CD4-positive, alpha-beta memory T cell (primary cell): ENCODE results near the gene ST6GALNAC4. TPM values are rescaled to one million over a fixed set of nuclear protein-coding genes. Genes with fewer than 3 reads are reported as not detected.

Experiments
- CTCF ChIA-PET: fragments of 350-600 bp; sonication (Branson Sonifier 250); formaldehyde crosslinking; loops from one replicate; lab custom pipeline; 2021; ENCODE audit warnings: inconsistent platforms; ENCODE audit not compliant: partially characterized antibody; lab: Charles Lee
- POLR2A ChIA-PET: fragments of 350-600 bp; sonication (Branson Sonifier 250); formaldehyde crosslinking; loops from one replicate; lab custom pipeline; 2021; ENCODE audit not compliant: partially characterized antibody; lab: Charles Lee
- DNase-seq, 5 donors: peaks; one replicate each; pipeline versions ENCODE4 v3.0.0 to v3.0.0-alpha.2; 2020 to 2022; ENCODE audit warnings: mixed read lengths in 1 of 5
- H3K27ac ChIP-seq: one replicate; pipeline ENCODE4 v1.7.0; 2013; ENCODE audit warnings: low read depth, low read length
- H3K27me3 ChIP-seq: 2 replicates; pipeline ENCODE4 v1.7.0; 2013; ENCODE audit warnings: mild to moderate bottlenecking, low read length, moderate library complexity; ENCODE audit not compliant: insufficient read depth
- H3K36me3 ChIP-seq: 2 replicates; pipeline ENCODE4 v1.7.0; 2013; ENCODE audit warnings: mild to moderate bottlenecking, low read length, moderate library complexity; ENCODE audit not compliant: insufficient read depth
- H3K4me1 ChIP-seq: 2 replicates; pipeline ENCODE4 v1.7.0; 2013; ENCODE audit warnings: mild to moderate bottlenecking, low read length, moderate library complexity; ENCODE audit not compliant: insufficient read depth
- H3K4me3 ChIP-seq, 2 donors: one replicate each; pipeline ENCODE4 v1.7.0; 2013; ENCODE audit warnings: low read length in 2 of 2, mild to moderate bottlenecking in 1 of 2
- H3K9me3 ChIP-seq, 2 donors: one replicate each; pipeline ENCODE4 v1.7.0; 2013; ENCODE audit warnings: low read length in 2 of 2, control low read depth in 1 of 2; ENCODE audit not compliant: control insufficient read depth in 1 of 2
- H3K27ac Mint-ChIP-seq, 7 donors: one replicate each; pipeline ENCODE4 v1.8.0; 2020 to 2021; ENCODE audit warnings: mixed read lengths in 7 of 7, mild to moderate bottlenecking in 6 of 7, inconsistent platforms in 3 of 7, moderate library complexity in 3 of 7
- H3K27me3 Mint-ChIP-seq, 2 donors: one replicate each; pipeline ENCODE4 v1.8.0; 2020 to 2021; ENCODE audit warnings: mixed read lengths in 2 of 2
- H3K36me3 Mint-ChIP-seq, 2 donors: one replicate each; pipeline ENCODE4 v1.8.0; 2020 to 2021; ENCODE audit warnings: mixed read lengths in 2 of 2, inconsistent platforms in 1 of 2, mild to moderate bottlenecking in 1 of 2
- H3K4me1 Mint-ChIP-seq, 4 donors: one replicate each; pipeline ENCODE4 v1.8.0; 2020 to 2021; ENCODE audit warnings: mixed read lengths in 4 of 4, mild to moderate bottlenecking in 1 of 4
- H3K4me3 Mint-ChIP-seq, 8 donors: one replicate each; pipeline ENCODE4 v1.8.0; 2020 to 2021; ENCODE audit warnings: mixed read lengths in 8 of 8, mild to moderate bottlenecking in 7 of 8, moderate library complexity in 6 of 8, inconsistent platforms in 3 of 8
- H3K9me3 Mint-ChIP-seq, 8 donors: one replicate each; pipeline ENCODE4 v1.8.0; 2020 to 2021; ENCODE audit warnings: mixed read lengths in 8 of 8, mild to moderate bottlenecking in 5 of 8, inconsistent platforms in 3 of 8, moderate library complexity in 1 of 8
- intact Hi-C: fragments of 100-400 bp; cut with micrococcal nuclease; formaldehyde crosslinking; loops from one replicate; pipeline ENCODE4 v1.15.1; 2023
- polyA plus RNA-seq, 2 donors: library from polyadenylated mRNA; unstranded; fragments of 300-500 nt; fragmentation: Illumina TruSeq; gene quantifications; one replicate each; pipeline ENCODE4 v1.2.3, GENCODE V29; 2021
- total RNA-seq, 2 experiments: library from RNA; stranded (reverse); gene quantifications; one replicate each; pipeline ENCODE4 v1.2.3, GENCODE V29; 2021

ST6GALNAC4 gene
- total and polyA plus RNA-seq, 4 experiments from 2014 or later: 10.2 to 38.1 (median 27.1) TPM

DNA sequence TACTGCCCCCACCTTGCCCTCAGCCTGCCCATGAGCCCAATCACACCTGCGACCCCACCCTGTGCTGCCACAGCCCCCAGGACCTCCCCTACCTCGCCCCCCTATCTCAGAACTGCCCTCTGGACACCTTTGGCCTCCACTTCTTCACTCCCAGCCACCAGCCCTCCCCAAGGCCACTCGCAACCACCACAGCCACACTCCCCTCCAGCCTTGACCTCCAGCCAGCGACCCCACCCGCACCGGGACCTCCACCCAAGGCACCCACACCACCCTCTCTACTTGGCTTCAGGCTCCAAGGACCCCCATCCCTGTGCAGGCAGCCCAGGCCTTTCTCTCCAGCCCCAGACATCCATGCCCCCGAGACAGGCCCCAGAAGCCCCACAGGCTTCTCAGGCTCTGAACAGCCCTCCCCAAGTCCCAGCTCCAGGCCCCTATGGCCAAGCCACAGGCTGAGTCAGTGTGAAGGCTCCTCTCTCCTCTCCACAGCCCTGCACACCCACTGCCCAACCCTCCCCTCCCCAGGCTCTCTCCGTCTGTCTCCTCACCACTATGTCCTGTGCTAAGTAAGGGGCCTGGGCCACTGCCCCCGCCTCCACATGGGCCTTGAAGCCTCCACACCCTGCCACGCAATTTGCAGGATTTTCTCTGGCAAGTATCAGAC, 41.4 kb downstream of the ST6GALNAC4 start:
- CTCF ChIA-PET: no interaction called here
- POLR2A ChIA-PET: no interaction called here
- peak overlapping the region in 2 of 7 donors; percentile 50 to 75 for H3K27ac Mint-ChIP-seq

DNA sequence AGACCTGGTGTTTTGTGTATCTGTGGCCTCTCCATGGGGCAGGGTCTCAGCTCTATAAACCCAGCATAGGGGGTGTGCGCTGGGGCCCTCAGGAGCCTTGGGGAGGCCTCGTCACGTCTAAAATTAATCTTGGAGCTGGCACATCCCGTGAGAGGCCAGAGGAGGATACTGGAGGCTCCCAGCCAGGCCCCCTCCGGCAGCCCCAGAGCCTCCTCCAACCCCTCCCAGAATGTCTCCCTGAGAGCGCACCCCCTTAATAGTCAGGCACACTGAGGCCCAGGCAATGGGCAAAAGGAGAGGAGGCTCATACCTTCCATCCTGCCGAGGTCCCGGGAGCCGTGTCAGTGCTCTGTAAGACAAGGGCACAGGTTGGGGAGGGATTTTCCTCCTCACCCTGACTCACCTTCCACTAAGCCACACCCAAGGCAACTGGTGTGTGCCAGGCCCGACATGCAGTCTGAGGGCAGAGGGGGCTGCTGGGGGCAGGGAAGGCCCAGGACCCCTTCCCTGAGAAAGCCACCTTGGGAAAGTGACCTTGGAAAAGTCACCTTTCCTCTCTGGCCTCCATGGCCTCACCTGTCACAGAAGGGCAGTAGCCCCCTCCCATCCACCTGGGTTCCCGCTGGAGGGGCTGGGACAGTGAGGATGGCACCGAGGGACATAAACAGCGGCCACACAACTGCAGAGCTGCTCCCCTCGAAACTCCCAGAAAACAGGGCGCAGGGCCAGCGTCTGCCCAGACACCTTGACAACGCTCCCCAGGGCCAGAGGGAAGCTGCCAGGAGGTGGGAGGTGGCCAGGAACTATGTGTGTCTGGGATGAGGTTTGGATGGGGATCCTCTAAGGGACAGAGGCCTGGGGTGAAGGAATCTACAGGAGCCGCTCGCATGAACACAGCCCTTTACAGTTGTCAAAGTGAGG, 42.3 kb downstream of the ST6GALNAC4 start:
- peak overlapping the region in 1 of 7 donors; percentile 75 for H3K27ac Mint-ChIP-seq
- DNase-seq: no peak
- H3K27me3 Mint-ChIP-seq: no peaks in the 10 kb centered on the region
- no peak overlapping the region for H3K4me3 Mint-ChIP-seq
- peaks cover 3 to 9% of the 10 kb centered on the region in 2 donors for H3K36me3 Mint-ChIP-seq
- Histone ChIP-seq H3K27me3 (no peaks in the 10 kb centered on the region), H3K27ac (no peak overlapping the region), H3K9me3 (no peaks in the 10 kb centered on the region), H3K36me3 (no peaks in the 10 kb centered on the region), H3K4me3 (no peak overlapping the region), H3K4me1 (peaks cover 15% of the 10 kb centered on the region)
- intact Hi-C loops: loop anchor here (5.0 kb wide), 1 partner anchor 43 kb away; the partner anchor contains the start of gene ST6GALNAC4
- CTCF ChIA-PET: interaction anchor here (0.7 to 2.5 kb wide), 3 partner anchors 19 to 140 kb away, joined by 3 to 11 read pairs (median 3); partner anchors contain the start of gene TOR2A
- H3K4me1 Mint-ChIP-seq: peaks cover 3 to 15% (median 5%) of the 10 kb centered on the region in 4 donors
- no peaks in the 10 kb centered on the region for H3K9me3 Mint-ChIP-seq
- POLR2A ChIA-PET: interaction anchor here (1.2 kb wide), 2 partner anchors 9 to 139 kb away, joined by 4 to 5 read pairs; partner anchors contain the start of gene TOR2A

More for the DNA sequence above, 41.4 kb downstream of the ST6GALNAC4 start:
- H3K27ac ChIP-seq: no peak overlapping the region
- peaks cover 3 to 9% of the 10 kb centered on the region in 2 donors for H3K36me3 Mint-ChIP-seq
- H3K9me3 Mint-ChIP-seq: no peaks in the 10 kb centered on the region
- H3K4me3 Mint-ChIP-seq: peak overlapping the region in 1 of 8 donors; percentile 13
- intact Hi-C loops: no loop called here
- no peaks in the 10 kb centered on the region for H3K27me3 Mint-ChIP-seq
- no peaks in the 10 kb centered on the region for H3K36me3 ChIP-seq
- no peaks in the 10 kb centered on the region for H3K27me3 ChIP-seq
- DNase-seq: no peak
- H3K4me3 ChIP-seq: no peak overlapping the region
- peaks cover 3 to 15% (median 5%) of the 10 kb centered on the region in 4 donors for H3K4me1 Mint-ChIP-seq
- H3K9me3 ChIP-seq: no peaks in the 10 kb centered on the region
- peaks cover 11% of the 10 kb centered on the region for H3K4me1 ChIP-seq

DNA sequence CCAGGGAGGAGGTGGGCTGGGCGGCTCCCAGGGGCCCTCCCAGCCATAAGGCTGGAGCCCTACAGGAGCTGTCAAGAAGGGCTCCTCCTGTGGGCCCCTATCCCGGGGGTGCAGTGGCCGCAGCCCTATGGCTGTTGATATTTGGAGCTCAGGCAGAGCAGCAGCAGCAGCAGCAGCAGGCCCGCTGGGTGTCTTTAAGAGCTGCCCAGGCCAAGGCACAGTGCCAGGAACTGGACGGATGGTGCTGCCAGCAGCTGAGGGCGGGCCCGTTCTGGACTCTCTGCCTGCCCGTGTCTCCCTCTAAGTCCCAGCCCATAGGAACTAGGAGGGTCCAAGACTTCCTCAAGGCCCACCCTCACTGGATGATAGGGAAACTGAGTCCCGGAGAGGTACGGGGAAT, 43.0 kb downstream of the ST6GALNAC4 start:
- H3K36me3 ChIP-seq: no peaks in the 10 kb centered on the region
- CTCF ChIA-PET: interaction anchor here (0.7 to 2.5 kb wide), 4 partner anchors 19 to 139 kb away, joined by 3 to 11 read pairs (median 4); partner anchors contain the start of gene TOR2A

DNA sequence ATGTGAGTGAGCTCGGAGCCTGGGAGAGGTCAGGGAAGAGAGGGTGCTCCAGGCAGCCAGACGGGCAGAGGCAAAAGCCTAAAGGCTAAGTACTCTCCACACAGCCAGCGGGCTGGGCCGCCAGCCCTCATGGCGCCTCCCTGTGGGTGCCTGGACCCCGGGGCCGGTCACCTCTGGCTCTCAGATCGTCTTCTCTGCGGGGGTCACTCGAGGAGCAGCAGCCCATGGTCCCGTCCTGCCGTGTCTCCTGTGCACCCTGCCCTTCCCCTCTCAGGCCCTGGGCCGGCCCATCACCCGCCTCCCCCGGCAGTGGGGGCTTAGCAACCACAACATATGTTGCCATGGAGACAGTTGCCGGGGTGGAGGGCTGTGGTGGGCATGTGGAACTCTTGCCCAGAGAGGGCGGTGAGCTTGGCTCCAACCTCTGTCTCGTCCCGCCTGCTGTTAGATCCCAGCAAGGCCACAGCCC, 43.6 kb downstream of the ST6GALNAC4 start:
- POLR2A ChIA-PET: interaction anchor here (0.5 to 1.2 kb wide), 3 partner anchors 8 to 426 kb away, joined by 4 to 6 read pairs (median 5); partner anchors contain the start of gene TOR2A
- H3K36me3 ChIP-seq: peaks cover 3% of the 10 kb centered on the region

More for the DNA sequence above, 43.0 kb downstream of the ST6GALNAC4 start:
- Histone ChIP-seq H3K27me3 (no peaks in the 10 kb centered on the region), H3K9me3 (no peaks in the 10 kb centered on the region), H3K27ac (no peak overlapping the region), H3K4me3 (no peak overlapping the region), H3K4me1 (peaks cover 15% of the 10 kb centered on the region)
- Mint-ChIP-seq H3K9me3 (no peaks in the 10 kb centered on the region), H3K4me1 (peaks cover 3 to 12% (median 5%) of the 10 kb centered on the region in 4 donors), H3K36me3 (peaks cover 3 to 9% of the 10 kb centered on the region in 2 donors), H3K27me3 (no peaks in the 10 kb centered on the region), H3K4me3 (no peak overlapping the region), H3K27ac (no peak overlapping the region)
- POLR2A ChIA-PET: interaction anchor here (0.5 to 1.2 kb wide), 3 partner anchors 9 to 426 kb away, joined by 4 to 6 read pairs (median 5); partner anchors contain the start of gene TOR2A
- intact Hi-C loops: loop anchor here (5.0 kb wide), 1 partner anchor 43 kb away; the partner anchor contains the start of gene ST6GALNAC4
- no peak for DNase-seq

DNA sequence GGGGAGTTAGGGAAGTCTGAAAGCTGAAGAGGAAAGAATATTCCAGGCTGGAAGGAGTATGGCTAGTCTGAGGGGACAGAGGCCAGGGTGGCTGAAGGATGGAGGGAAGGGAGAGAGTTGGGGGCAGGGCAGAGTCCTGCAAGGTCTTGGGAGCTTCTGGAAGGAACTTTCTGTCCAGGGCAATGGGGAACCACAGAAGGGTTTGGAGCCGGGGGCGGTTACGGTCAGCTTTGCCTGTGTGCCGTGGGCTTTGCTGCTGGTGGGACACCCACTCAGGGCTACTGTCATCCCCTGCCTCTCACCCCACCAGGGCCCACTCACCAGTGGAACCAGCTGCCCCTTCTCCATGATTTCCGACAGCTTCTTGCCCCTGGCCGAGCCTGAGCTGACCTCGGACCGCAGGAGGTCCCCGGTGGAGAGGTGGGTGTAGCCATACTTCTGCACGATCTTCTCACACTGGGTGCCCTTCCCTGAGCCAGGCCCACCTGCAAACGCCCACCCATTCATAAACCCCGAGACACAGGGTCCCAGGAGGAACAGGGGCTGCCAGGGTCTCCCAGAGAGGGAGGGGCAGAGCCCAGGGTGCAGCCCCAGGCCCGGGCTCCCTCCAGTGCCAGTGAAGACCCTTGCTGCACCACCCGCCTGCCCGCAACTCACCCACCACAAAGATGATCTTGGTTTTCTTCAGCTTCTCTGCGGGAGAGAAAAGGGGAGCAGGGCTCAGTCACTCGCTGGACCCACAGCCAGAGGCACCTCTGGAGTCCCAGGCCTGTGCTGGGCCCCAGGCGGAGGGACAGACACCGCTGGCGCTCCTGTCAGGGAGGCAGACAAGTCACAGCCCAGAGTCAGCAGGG, 44.2 kb downstream of the ST6GALNAC4 start:
- Histone ChIP-seq H3K36me3 (peaks cover 5% of the 10 kb centered on the region), H3K4me1 (peaks cover 4% of the 10 kb centered on the region), H3K27me3 (no peaks in the 10 kb centered on the region), H3K9me3 (no peaks in the 10 kb centered on the region), H3K27ac (no peak overlapping the region), H3K4me3 (no peak overlapping the region)
- intact Hi-C loops: loop anchor here (5.0 kb wide), 1 partner anchor 45 kb away; the partner anchor contains the start of gene ST6GALNAC4
- H3K27ac Mint-ChIP-seq: peak overlapping the region in 2 of 7 donors; percentile 50 to 69
- H3K4me3 Mint-ChIP-seq: no peak overlapping the region
- H3K27me3 Mint-ChIP-seq: no peaks in the 10 kb centered on the region
- H3K36me3 Mint-ChIP-seq: peaks cover 0 to 6% of the 10 kb centered on the region in 2 donors
- no peaks in the 10 kb centered on the region for H3K9me3 Mint-ChIP-seq
- H3K4me1 Mint-ChIP-seq: peaks cover 0 to 1% (median 0%) of the 10 kb centered on the region in 4 donors
- ChIA-PET CTCF (interaction anchor here (1.2 to 2.5 kb wide), 5 partner anchors 10 to 283 kb away, joined by 3 to 11 read pairs (median 4); partner anchors contain the start of gene TOR2A), POLR2A (interaction anchor here (1.2 kb wide), 1 partner anchor 7 kb away, joined by 4 read pairs; no protein-coding TSS in a partner anchor)
- no peak for DNase-seq

More for the DNA sequence above, 43.6 kb downstream of the ST6GALNAC4 start:
- Histone ChIP-seq H3K4me3 (no peak overlapping the region), H3K27me3 (no peaks in the 10 kb centered on the region), H3K9me3 (no peaks in the 10 kb centered on the region), H3K4me1 (peaks cover 11% of the 10 kb centered on the region), H3K27ac (no peak overlapping the region)
- Mint-ChIP-seq H3K4me1 (peaks cover 1 to 6% (median 4%) of the 10 kb centered on the region in 4 donors), H3K9me3 (no peaks in the 10 kb centered on the region), H3K27me3 (no peaks in the 10 kb centered on the region), H3K36me3 (peaks cover 0 to 6% of the 10 kb centered on the region in 2 donors), H3K27ac (no peak overlapping the region), H3K4me3 (no peak overlapping the region)
- no peak for DNase-seq
- CTCF ChIA-PET: interaction anchor here (0.7 to 2.5 kb wide), 5 partner anchors 18 to 284 kb away, joined by 3 to 11 read pairs (median 4); partner anchors contain the start of gene TOR2A
- intact Hi-C loops: loop anchor here (5.0 kb wide), 1 partner anchor 44 kb away; the partner anchor contains the start of gene ST6GALNAC4

DNA sequence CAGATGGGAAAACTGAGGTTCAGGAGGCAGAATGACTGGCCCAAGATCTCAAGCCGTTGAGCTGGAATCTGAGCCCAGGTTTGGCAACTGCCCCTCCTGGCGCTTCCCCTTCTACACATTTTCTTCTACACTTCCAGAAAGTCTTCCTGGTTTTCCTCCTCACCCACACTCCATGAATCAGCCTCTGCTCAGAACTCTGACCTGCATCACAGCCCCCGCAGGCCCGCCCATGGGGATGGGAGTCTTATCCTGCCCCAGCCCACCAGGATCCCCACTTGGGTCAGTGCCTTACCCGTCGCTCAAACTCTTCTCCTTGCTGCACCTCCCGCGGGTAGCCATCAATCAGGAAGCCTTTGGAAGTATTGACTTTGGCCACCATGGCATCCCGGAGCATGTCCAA, 45.3 kb downstream of the ST6GALNAC4 start:
- no peaks in the 10 kb centered on the region for H3K27me3 Mint-ChIP-seq
- H3K36me3 Mint-ChIP-seq: peaks cover 0 to 6% of the 10 kb centered on the region in 2 donors
- DNase-seq: no peak
- Histone ChIP-seq H3K9me3 (no peaks in the 10 kb centered on the region), H3K4me3 (no peak overlapping the region), H3K36me3 (peaks cover 5% of the 10 kb centered on the region), H3K27me3 (no peaks in the 10 kb centered on the region), H3K4me1 (peaks cover 4% of the 10 kb centered on the region), H3K27ac (no peak overlapping the region)
- no peaks in the 10 kb centered on the region for H3K9me3 Mint-ChIP-seq
- no peak overlapping the region for H3K27ac Mint-ChIP-seq
- H3K4me1 Mint-ChIP-seq: no peaks in the 10 kb centered on the region
- CTCF ChIA-PET: interaction anchor here (1.2 to 5.7 kb wide), 10 partner anchors 8 to 284 kb away, joined by 3 to 47 read pairs (median 12); partner anchors contain the start of genes ST6GALNAC4 and TOR2A
- intact Hi-C loops: loop anchor here (2.0 to 5.0 kb wide), 3 partner anchors 46 to 281 kb away; partner anchors contain the start of genes CDK9 and ST6GALNAC4
- POLR2A ChIA-PET: no interaction called here
- H3K4me3 Mint-ChIP-seq: no peak overlapping the region
